ENCODE measurements around the gene ARHGEF37. TPM values are rescaled to one million over a fixed set of nuclear protein-coding genes. Genes with fewer than 3 reads are reported as not detected.

Gene ARHGEF37
- total RNA-seq, 2 experiments from 2014 or later = 1.4 TPM; not detected in 1

- no peaks in the 10 kb centered on the region for H3K9me3 ChIP-seq (ENCODE audit: low read length)
- no peaks in the 10 kb centered on the region for H4K20me1 ChIP-seq (ENCODE audit: insufficient read depth, low read length)
- no peak overlapping the region for H3K27ac ChIP-seq (ENCODE audit: low read depth, low read length, poor library complexity, severe bottlenecking)
- no peak overlapping the region for H2AFZ ChIP-seq (ENCODE audit: low read length)
- no peak overlapping the region for H3K4me2 ChIP-seq (ENCODE audit: low read length)
- no peak for DNase-seq (ENCODE audit: low spot score)
- no peaks in the 10 kb centered on the region for H3K9me2 ChIP-seq (ENCODE audit: insufficient read depth, low read length)
- H3K79me2 ChIP-seq (ENCODE audit: insufficient read depth, low read depth, low read length) = no peaks in the 10 kb centered on the region
- CTCF ChIA-PET (ENCODE audit: unreplicated experiment) = no interaction called here
- H3K36me3 ChIP-seq (ENCODE audit: insufficient read depth, low read length) = no peaks in the 10 kb centered on the region
- H3K4me1 ChIP-seq (ENCODE audit: insufficient read depth, low read length, poor library complexity, severe bottlenecking) = no peaks in the 10 kb centered on the region
- POLR2A ChIA-PET = interaction anchor here (0.7 to 1.0 kb wide), 4 partner anchors 15 to 152 kb away, joined by 3 to 6 read pairs (median 4); no protein-coding TSS in a partner anchor
- no peak overlapping the region for H3K4me3 ChIP-seq (ENCODE audit: low read depth, low read length, poor library complexity, severe bottlenecking)
- intact Hi-C loops (cut with micrococcal nuclease; ENCODE audit: unreplicated experiment) = no loop called here
- no TSS peak for BruUV-seq (replicated peaks)
- TF ChIP-seq EZH2phosphoT487 (IDR thresholded peaks at IDR 0.05; ENCODE audit: borderline replicate concordance, low read depth, low read length) = no peak
- TF ChIP-seq CTCF (conservative IDR thresholded peaks at IDR 0.05; ENCODE audit: low read length) = no peak
Observed at GRCh38 chr5:149572170-149572569, 9.1 kb upstream of the ARHGEF37 start.

DNA sequence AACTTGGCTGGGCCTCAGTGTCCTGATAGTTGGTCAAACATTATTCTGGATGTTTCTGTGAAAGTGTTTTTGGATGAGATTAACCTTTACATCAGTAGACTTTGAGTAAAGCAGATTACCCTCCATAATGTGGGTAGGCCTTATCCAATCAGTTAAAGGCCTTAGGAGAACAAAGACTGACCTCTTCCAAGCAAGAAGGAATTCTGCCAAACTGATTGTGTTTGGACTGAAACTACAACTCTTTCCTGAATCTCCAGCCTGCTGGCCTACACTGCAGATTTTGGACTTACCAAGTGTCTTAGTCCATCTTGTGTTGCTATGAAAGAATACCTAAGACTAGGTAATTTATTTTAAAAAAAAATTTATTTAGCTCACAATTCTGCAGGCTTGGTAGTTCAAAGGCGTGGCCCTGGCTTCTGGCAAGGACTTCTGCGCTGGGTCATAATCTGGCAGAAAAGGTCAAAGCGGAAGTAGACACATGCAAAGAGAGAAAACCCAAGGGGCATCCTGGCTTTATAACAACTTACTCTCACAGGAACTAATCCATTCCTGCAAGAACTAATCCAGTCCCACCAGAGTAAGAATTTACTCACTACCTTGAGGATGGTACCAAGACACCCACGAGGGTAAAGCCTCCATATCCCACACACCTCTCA is 8.6 kb upstream of the ARHGEF37 start:
- no peaks in the 10 kb centered on the region for H3K79me2 ChIP-seq (ENCODE audit: insufficient read depth, low read depth, low read length)
- H3K4me1 ChIP-seq (ENCODE audit: insufficient read depth, low read length, poor library complexity, severe bottlenecking) = no peaks in the 10 kb centered on the region
- no peaks in the 10 kb centered on the region for H3K9me2 ChIP-seq (ENCODE audit: insufficient read depth, low read length)
- no peak for TF ChIP-seq CTCF (conservative IDR thresholded peaks at IDR 0.05; ENCODE audit: low read length)
- no peak for TF ChIP-seq EZH2phosphoT487 (IDR thresholded peaks at IDR 0.05; ENCODE audit: borderline replicate concordance, low read depth, low read length)
- POLR2A ChIA-PET = interaction anchor here (1.0 kb wide), 1 partner anchor 32 kb away, joined by 3 read pairs; no protein-coding TSS in a partner anchor
- intact Hi-C loops (cut with micrococcal nuclease; ENCODE audit: unreplicated experiment) = no loop called here
- H3K4me3 ChIP-seq (ENCODE audit: low read depth, low read length, poor library complexity, severe bottlenecking) = no peak overlapping the region
- H3K4me2 ChIP-seq (ENCODE audit: low read length) = no peak overlapping the region
- no peak for DNase-seq (ENCODE audit: low spot score)
- CTCF ChIA-PET (ENCODE audit: unreplicated experiment) = no interaction called here
- H4K20me1 ChIP-seq (ENCODE audit: insufficient read depth, low read length) = no peaks in the 10 kb centered on the region
- no peak overlapping the region for H2AFZ ChIP-seq (ENCODE audit: low read length)
- H3K36me3 ChIP-seq (ENCODE audit: insufficient read depth, low read length) = no peaks in the 10 kb centered on the region
- H3K9me3 ChIP-seq (ENCODE audit: low read length) = no peaks in the 10 kb centered on the region
- H3K27ac ChIP-seq (ENCODE audit: low read depth, low read length, poor library complexity, severe bottlenecking) = no peak overlapping the region
- no TSS peak for BruUV-seq (replicated peaks)

DNA sequence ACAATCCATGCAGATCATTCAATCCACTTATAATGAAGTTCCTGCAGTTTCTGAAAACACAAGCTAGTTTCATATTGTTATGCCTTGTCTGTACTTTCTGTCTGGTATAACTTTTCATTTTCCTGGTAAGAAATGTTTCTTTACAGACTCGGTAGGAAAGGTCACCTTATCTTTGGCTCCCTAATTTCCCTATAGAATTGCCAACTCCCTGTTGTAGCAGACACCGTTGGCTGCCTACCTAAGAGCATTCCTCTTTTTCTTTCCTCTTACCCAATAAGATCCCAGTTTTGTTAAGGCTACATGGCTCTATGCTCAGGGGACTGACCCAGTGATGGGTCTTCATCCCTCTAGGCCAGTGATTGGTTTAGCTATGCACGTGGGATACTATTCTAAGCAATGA is 6.2 kb upstream of the ARHGEF37 start:
- POLR2A ChIA-PET = interaction anchor here (0.6 to 1.0 kb wide), 4 partner anchors 44 to 207 kb away, joined by 3 to 7 read pairs (median 4); no protein-coding TSS in a partner anchor
- no peaks in the 10 kb centered on the region for H3K9me2 ChIP-seq (ENCODE audit: insufficient read depth, low read length)
- no peak overlapping the region for H2AFZ ChIP-seq (ENCODE audit: low read length)
- CTCF ChIA-PET (ENCODE audit: unreplicated experiment) = interaction anchor here (0.8 kb wide), 1 partner anchor 203 kb away, joined by 3 read pairs; no protein-coding TSS in a partner anchor
- intact Hi-C loops (cut with micrococcal nuclease; ENCODE audit: unreplicated experiment) = no loop called here
- no peaks in the 10 kb centered on the region for H4K20me1 ChIP-seq (ENCODE audit: insufficient read depth, low read length)
- no peak overlapping the region for H3K4me3 ChIP-seq (ENCODE audit: low read depth, low read length, poor library complexity, severe bottlenecking)
- TF ChIP-seq EZH2phosphoT487 (IDR thresholded peaks at IDR 0.05; ENCODE audit: borderline replicate concordance, low read depth, low read length) (no peak), CTCF (conservative IDR thresholded peaks at IDR 0.05; ENCODE audit: low read length) (no peak)
- H3K4me1 ChIP-seq (ENCODE audit: insufficient read depth, low read length, poor library complexity, severe bottlenecking) = no peaks in the 10 kb centered on the region
- BruUV-seq (replicated peaks) = no TSS peak
- H3K36me3 ChIP-seq (ENCODE audit: insufficient read depth, low read length) = no peaks in the 10 kb centered on the region
- H3K27ac ChIP-seq (ENCODE audit: low read depth, low read length, poor library complexity, severe bottlenecking) = no peak overlapping the region
- no peaks in the 10 kb centered on the region for H3K9me3 ChIP-seq (ENCODE audit: low read length)
- no peak overlapping the region for H3K4me2 ChIP-seq (ENCODE audit: low read length)
- H3K79me2 ChIP-seq (ENCODE audit: insufficient read depth, low read depth, low read length) = no peaks in the 10 kb centered on the region
- no peak for DNase-seq (ENCODE audit: low spot score)

All from OCI-LY7 (cell line).